ENCODE results near the gene LAP3.

LAP3 gene

DNA sequence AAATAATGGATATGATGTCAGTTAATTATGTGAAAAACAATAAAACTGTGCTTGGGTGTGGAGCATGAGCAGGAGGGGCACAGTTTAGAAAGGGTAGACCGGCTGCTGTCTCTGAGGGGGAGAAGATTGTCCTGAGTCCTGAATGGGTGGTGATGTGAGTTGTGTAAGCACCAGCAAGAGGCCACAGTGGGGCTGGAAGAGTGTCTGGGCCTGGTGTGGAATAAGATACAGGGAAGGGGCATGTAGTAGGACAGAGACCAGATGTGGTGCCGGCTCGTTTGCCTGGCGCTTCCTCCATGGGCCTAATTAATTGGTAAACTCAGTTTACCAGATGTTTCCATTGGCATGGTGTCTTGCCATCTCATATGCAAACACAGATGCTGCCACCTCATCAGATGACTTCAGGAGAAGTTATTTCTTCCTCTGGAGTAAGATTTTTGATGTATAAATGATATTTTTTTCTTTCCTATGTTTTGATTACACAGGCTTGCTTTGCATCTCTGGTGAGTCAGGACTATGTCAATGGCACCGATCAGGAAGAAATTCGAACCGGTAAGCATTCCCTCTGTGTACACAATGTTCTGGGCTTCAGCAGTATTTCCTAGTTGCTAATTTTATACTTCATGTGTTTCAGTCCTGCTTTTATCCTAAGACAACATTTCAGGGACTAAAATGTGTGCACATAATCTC, 42.6 kb downstream of the LAP3 start:
- no peak for DNase-seq (ENCODE audit: low spot score)

DNA sequence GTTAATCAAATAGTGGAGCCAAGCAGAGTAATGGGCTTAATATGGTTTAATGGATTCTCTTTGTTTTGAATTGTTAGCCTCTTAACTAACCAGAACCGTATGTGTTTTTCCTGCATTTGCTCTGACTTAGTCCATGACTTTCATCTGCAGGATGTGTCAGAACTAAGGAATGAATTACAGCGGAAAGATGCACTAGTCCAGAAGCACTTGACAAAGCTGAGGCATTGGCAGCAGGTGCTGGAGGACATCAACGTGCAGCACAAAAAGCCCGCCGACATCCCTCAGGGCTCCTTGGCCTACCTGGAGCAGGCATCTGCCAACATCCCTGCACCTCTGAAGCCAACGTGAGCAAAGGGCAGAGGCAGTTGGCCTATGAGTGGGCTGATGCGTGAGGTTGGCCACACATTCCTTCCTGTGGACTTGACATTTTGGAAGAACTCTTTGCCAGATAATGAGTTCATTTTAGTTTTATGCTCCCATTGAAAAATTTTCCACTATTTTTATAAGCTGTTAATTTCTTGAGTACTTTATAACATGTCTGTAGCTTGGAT, 46.5 kb downstream of the LAP3 start:
- DNase-seq (ENCODE audit: low spot score): no peak

DNA sequence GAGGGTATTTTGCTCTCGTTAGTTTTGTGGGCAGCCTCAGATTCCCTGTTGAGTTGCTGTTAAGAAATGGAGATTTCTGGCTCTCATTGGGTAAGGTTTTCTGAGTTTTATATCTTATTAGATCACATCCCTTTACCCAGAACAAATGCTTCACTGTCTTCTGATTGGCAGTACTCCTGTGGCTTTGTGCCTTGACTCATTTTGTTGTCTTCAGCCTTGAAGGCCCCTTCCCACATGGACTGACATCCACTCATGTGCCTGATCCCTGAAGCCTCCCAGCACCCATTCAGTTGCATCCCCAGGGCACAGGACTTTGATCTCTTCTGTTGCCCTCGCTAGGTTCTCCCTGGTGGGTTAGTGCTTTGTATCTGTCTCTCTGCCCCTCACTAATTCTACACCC, 47.8 kb downstream of the LAP3 start:
- no peak for DNase-seq (ENCODE audit: low spot score)

DNA sequence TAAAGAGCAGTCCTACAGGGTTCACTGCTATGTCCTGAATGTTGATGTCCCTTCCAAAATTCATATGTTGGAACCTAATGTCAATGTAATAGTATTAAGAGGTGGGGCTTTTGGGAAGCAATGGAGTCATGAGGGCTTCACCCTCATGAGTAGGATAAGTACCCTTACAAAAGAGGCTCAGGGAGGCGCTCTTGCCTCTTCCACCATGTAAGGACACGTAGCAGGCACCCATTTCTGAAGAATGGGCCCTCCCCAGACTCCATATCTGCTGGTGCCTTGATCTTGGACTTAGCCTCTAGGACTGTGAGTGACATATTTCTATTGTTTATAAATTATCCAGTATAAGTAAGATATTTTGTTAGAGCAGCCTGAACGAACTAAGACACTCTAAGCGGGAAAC, 53.2 kb downstream of the LAP3 start:
- DNase-seq (ENCODE audit: low spot score): no peak

DNA sequence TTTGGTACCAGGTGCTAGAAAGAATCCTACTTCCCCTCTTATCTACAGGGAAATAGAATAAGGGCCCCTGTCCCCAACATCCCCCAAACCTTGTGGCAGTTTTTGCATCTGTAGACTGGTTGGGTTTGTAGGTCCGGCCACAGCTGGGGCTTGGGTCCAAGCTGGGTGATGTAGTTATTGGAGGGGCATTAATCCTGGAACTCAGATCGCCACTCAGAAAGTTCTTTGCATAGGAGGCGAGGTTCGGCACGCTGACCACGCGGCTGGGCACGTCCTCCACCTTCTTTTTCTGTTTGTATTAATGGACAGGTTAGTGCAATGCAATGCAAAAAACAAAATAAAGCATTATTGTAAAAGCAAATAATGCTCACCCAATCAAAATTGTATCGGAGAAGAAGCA, 56.6 kb downstream of the LAP3 start:
- no peak for DNase-seq (ENCODE audit: low spot score)

DNA sequence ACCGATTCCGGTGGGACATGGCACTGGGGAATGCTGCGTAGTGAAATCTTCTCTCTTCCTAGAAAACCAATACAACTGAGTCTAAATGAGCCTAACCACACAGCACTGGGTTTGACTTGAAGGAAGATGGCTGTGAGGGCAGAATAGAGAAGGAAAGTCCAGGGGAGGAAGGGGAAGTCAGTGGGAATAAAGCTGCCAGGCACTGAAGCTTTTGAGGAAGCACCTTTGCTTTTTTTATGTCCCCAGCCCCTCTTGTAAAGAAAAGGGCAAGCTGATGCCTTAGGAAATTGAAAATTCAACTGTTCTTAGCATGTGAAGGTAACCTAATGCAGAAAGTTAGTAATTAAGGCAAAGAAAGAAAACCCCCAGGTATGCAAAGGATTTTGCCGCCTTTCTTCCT, 58.1 kb downstream of the LAP3 start:
- no peak for DNase-seq (ENCODE audit: low spot score)

DNA sequence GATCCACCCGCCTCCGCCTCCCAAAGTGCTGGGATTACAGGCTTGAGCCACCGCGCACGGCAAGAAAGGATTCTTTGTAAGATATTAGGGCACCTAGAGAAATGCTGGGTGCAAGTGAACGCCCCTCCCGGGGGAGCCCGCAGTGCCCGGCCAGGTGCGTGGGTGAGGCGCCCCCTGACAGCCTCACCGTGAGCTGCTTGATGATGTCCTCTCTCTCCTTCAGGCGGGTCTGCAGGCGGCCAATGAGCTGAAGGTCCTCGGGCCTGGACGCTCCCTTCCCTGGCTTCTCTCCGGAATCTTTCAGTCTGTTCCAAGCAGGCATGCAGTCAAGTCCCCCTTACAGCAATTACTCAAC, 59.3 kb downstream of the LAP3 start:
- DNase-seq (ENCODE audit: low spot score): no peak

DNA sequence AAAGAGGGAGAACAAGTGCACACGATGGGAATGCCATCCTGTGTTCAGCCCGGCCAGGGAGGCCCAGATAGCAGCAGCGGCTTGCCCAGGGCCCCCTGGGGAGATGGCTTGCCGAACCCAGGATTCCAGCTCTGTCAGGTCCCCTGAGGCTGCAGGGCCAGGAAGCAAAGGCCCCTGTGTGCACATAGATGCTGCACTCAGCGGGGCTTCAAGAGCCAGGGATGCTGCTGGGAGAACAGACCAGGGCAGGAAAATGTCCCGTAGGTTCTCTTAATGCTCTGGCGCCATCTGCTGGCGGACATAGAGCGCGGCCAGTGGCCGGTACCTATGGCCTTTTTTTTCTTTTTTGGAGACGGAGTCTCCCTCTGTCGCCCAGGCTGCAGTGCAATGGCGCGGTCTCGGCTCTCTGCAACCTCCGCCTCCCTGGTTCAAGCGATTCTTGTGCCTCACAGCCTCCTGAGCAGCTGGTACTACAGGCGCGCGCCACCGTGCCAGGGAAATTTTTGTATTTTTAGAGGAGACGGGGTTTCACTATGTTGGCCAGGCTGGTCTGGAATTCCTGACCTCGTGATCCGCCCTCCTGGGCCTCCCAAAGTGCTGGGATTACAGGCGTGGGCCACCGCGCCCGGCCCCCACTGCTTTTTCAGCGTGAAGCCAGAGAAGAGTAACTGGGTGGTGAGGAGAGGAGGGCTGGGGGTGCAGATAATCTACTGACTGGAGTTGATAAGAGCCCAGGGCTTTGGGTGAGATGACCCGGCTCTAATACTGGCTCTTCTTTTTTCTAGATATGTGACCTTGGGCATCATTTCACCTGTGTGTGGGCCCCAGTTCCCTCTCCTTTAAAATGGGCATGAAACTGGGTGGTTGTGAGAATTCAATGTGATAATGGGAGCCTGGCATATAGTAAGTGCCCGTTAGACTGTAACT, 60.0 kb downstream of the LAP3 start:
- DNase-seq (ENCODE audit: low spot score): peak; percentile 74

DNA sequence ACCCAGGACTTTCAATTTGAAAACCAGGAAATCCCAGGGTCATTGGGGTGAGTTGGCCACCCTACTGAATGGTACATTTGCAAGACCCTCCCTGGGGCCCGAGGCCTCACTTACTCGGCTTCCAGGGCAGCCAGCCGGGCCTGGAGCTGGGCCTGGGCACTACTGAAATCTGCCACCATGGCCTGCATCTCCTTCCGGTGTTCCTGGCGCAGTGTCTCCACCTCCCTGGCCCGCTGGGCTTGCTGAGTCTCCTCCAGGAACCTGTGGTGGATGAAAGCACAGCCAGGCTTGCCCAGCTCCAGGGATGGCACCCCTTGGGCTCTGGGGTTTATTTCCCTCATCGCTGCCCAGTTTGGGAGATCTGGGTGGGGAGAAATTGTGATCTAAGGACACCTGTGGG, 62.1 kb downstream of the LAP3 start:
- no peak for DNase-seq (ENCODE audit: low spot score)

DNA sequence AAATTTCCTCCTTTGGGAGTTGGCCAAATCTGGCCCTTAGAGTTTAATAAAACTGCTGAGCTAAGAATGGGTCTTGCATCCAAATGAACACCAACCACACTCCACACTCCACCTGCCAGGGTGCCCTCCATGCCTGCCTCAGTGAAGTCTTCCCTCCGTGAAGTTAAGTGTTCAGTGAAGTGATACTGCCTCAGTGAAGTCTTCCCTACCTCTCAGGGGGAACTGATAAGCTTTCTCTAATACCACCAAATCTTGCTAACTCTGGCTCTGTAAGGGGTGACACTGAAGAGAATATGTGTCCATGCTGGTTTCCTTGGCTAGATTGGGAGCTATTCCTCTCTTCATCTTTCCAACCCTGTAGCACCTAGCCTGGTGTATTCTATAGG, 65.4 kb downstream of the LAP3 start:
- DNase-seq (ENCODE audit: low spot score): no peak

DNA sequence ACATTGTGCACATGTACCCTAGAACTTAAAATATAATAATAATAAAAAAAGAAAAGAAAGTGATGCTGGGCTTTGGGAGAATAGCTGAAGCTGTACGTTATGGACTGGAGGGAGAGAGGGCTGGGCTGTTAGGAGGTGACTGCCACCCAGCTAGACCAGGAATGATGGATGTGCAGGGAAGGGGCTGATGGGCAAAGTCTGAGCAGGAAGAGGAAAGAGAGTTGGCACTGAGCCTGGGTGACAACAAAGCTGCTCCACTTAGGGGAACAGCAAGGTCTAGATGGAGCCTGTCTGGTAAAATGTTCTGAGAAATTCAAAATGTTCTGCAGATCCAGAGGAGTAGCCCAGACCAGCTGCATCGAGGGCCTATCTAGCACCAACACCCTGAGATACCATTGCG, 69.7 kb downstream of the LAP3 start:
- no peak for DNase-seq (ENCODE audit: low spot score)

DNA sequence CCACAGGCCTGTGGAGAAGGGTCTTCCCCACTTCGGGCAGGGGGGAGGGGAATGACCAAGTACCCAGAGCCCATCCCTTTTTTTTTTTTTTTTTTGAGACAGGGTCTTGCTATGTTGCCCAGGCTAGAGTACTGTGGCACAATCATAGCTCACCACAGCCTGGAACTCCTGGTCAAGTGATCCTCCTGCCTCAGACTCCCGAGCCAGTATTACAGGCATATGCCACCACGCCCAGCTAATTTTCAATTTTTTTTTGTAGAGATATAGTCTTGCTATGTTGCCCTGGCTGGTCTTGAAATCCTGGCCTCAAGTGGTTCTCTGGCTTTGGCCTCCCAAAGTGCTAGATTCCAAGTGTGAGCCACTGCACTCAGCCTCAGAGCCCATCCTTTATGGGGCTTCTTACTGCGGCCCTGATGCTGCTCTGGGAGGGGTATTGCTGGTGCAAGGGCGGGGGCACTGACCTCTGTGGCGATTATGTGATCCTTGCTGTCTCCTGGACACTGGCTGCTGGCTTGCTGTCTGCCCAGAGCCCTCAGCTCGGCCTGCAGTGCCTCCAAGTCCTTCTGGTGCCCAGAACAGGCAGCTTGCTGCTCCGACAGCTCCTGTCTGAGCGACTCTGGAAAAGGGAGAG, 70.3 kb downstream of the LAP3 start:
- DNase-seq (ENCODE audit: low spot score): no peak

DNA sequence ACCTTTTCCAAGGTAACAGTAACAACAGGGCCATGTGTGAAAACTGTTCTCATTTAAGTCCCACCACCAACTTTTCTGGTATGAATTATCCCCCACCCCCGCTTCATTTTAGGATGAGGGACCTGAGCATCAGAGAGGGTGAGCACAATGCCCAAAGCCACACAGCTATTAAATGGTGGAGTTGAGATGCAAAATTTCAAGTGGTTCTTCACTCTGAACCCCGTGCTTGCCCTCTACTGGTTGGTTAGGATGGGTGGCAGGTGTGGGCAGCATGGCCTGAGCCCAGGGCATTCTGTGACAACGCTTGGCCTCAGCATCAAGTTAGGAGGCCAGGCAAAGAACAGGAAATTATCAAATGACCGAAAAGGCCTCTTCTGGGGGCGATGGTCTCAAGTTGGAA, 70.9 kb downstream of the LAP3 start:
- no peak for DNase-seq (ENCODE audit: low spot score)

DNA sequence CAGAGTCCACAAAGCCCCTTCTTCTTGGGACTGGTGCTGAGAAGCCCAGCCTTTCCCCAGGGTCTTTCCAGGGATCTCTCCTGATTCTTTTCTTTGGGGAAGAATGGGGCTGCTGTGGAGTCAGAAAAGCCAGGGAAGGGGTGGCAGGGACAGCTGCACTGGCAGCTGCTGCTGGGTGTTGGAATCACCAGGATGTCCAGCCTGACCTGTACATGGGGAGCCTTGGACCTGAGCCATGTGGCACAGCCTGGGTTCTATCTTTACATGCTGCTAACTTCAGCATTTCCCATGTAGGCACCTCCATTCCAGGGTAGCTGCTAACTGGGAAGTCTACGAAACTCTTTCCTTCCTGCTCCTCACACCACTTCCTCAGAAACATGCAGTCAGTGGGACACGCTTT, 73.4 kb downstream of the LAP3 start:
- no peak for DNase-seq (ENCODE audit: low spot score)

DNA sequence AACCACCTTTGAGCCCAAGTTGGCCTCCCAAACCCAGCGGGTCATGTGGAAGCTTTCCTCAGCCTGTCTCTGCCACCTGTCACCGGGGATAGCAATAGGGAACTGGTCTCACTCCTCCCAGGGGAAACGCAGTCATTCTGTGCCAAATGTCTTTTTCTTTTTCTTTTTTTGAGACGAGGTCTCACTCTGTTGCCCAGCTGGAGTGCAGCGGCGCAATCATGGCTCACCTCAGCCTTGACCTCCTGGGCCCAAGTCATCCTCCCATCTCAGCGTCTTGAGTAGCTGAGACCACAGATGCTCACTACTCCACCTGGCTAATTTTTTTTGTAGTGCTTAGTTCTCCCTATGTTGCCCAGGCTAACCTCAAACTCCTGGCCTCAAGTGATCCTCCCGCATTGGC, 77.7 kb downstream of the LAP3 start:
- DNase-seq (ENCODE audit: low spot score): no peak

DNA sequence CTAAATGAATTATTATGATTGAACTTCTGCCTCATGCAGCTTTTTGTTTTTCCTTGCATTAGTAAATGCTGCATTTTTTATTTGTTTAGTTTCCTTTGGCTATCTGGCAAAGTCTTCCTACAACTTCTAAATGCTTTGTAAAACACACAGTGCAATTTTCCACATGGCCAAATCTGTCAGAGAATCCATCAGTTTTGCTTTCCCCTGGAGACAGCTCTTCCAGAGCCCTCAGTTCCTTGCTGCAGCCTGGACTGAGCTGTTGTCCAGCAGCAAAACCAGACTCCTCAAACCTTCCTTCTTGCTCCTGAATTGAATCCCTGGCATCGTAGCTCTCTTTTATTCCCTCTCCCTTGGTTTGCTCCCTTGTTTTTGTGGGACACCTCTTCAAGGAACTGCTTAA, 80.1 kb downstream of the LAP3 start:
- no peak for DNase-seq (ENCODE audit: low spot score)
